Vagina (tissue), 2 donors: Measurements from ENCODE around the gene SUPT4H1. TPM values are rescaled to one million over a fixed set of nuclear protein-coding genes. Genes with fewer than 3 reads are reported as not detected.
A peak's percentile ranks its signal among the peaks of the same experiment; 100 is the strongest.
"Not testable (repeated sequence)": the region's sequence is repeated elsewhere in the genome, so short reads cannot be mapped to it uniquely, and the experiment has no call there.

Experiments used
- DNase-seq, 2 donors: peaks; one replicate each; pipeline ENCODE4 v3.0.0-alpha.2; 2017; ENCODE audit errors: extremely low spot score in 2 of 2
- H3K27ac ChIP-seq: fragments of 200-600 bp; sonication (generic); one replicate; pipeline ENCODE4 v1.5.1; 2019
- H3K27me3 ChIP-seq: fragments of 200-600 bp; sonication (generic); one replicate; pipeline ENCODE4 v1.5.1; 2019
- H3K36me3 ChIP-seq, 2 donors: fragments of 200-600 bp; sonication (generic); one replicate each; pipeline ENCODE4 v1.5.1; 2017 to 2019
- H3K4me1 ChIP-seq: fragments of 200-600 bp; sonication (generic); one replicate; pipeline ENCODE4 v1.5.1; 2019
- H3K4me3 ChIP-seq, 2 donors: fragments of 200-600 bp; sonication (generic); 1 replicate in 1 of 2; 2 replicates in 1 of 2; pipeline ENCODE4 v1.5.1; 2016 to 2019
- H3K9me3 ChIP-seq: fragments of 200-600 bp; sonication (generic); one replicate; pipeline ENCODE4 v1.5.1; 2019
- CTCF ChIP-seq, 3 experiments: fragments of 450-650 bp in 2 of 3; fragments of 200-600 bp in 1 of 3; sonication (generic) in 1 of 3; IDR thresholded peaks; one replicate each; pipeline ENCODE4 v1.5.1; 2017 to 2019; ENCODE audit warnings: antibody characterized with exemption in 3 of 3, mild to moderate bottlenecking in 2 of 3, moderate library complexity in 2 of 3
- POLR2A ChIP-seq, 2 donors: fragments of 450-650 bp; IDR thresholded peaks; one replicate each; pipeline ENCODE4 v1.6.1; 2017; ENCODE audit warnings: antibody characterized with exemption in 2 of 2, mild to moderate bottlenecking in 2 of 2, moderate library complexity in 2 of 2
- POLR2AphosphoS5 ChIP-seq, 2 donors: sonication (generic); formaldehyde crosslinking; IDR thresholded peaks; one replicate each; pipeline ENCODE4 v1.9.0; 2017; ENCODE audit warnings: antibody characterized with exemption in 2 of 2, mild to moderate bottlenecking in 2 of 2, low read depth in 1 of 2; ENCODE audit not compliant: insufficient read depth in 1 of 2
- intact Hi-C: fragments of 100-400 bp; cut with DNase I; formaldehyde crosslinking; loops from one replicate; pipeline ENCODE4 v1.15.1; 2023
- total RNA-seq: library from RNA; depleted of rRNA; stranded (reverse); fragments of >200 nt; gene quantifications from one replicate; pipeline ENCODE4 v1.2.3, GENCODE V29; 2016

The SUPT4H1 gene
- total RNA-seq, 1 donor from 2014 or later = 31.4 TPM

GRCh38 chr17:58343131-58343530, 8.9 kb downstream of the SUPT4H1 start:
- Histone ChIP-seq H3K36me3 (peaks cover 0 to 38% of the 10 kb centered on the region in 2 donors), H3K27ac (no peak overlapping the region)
- TF ChIP-seq POLR2A (IDR thresholded peaks at IDR 0.05) (no peak), CTCF (IDR thresholded peaks at IDR 0.05) (no peak), POLR2AphosphoS5 (IDR thresholded peaks at IDR 0.05; ENCODE audit: insufficient read depth in 1 of 2, low read depth in 1 of 2) (no peak)

GRCh38 chr17:58341861-58342475, 10.0 kb downstream of the SUPT4H1 start:
- DNase-seq = no peak
- intact Hi-C loops = no loop called here
- peaks cover 19% of the 10 kb centered on the region for H3K4me1 ChIP-seq
- no peaks in the 10 kb centered on the region for H3K27me3 ChIP-seq
- peaks cover 0 to 27% of the 10 kb centered on the region in 2 donors for H3K36me3 ChIP-seq
- no peak overlapping the region for H3K27ac ChIP-seq
- no peak overlapping the region for H3K4me3 ChIP-seq
- TF ChIP-seq CTCF (IDR thresholded peaks at IDR 0.05) (no peak), POLR2AphosphoS5 (IDR thresholded peaks at IDR 0.05; ENCODE audit: insufficient read depth in 1 of 2, low read depth in 1 of 2) (no peak), POLR2A (IDR thresholded peaks at IDR 0.05) (no peak)
- H3K9me3 ChIP-seq = no peaks in the 10 kb centered on the region

More at GRCh38 chr17:58343131-58343530, 8.9 kb downstream of the SUPT4H1 start:
- Histone ChIP-seq H3K4me3 (no peak overlapping the region), H3K27me3 (no peaks in the 10 kb centered on the region), H3K9me3 (no peaks in the 10 kb centered on the region), H3K4me1 (peaks cover 7% of the 10 kb centered on the region)
- intact Hi-C loops = no loop called here
- no peak for DNase-seq

GRCh38 chr17:58341136-58341860, 10.7 kb downstream of the SUPT4H1 start:
- H3K4me3 ChIP-seq, intact Hi-C loops, H3K27ac ChIP-seq, DNase-seq, H3K27me3 ChIP-seq, H3K9me3 ChIP-seq: not testable (repeated sequence)
- Histone ChIP-seq H3K4me1 (peaks cover 26% of the 10 kb centered on the region), H3K36me3 (peaks cover 0 to 20% of the 10 kb centered on the region in 2 donors)

- intact Hi-C loops = no loop called here
- Histone ChIP-seq H3K36me3 (peaks cover 0 to 12% of the 10 kb centered on the region in 2 donors), H3K4me1 (peaks cover 34% of the 10 kb centered on the region), H3K27me3 (no peaks in the 10 kb centered on the region), H3K27ac (peak overlapping the region; percentile 21), H3K4me3 (no peak overlapping the region), H3K9me3 (no peaks in the 10 kb centered on the region)
- TF ChIP-seq POLR2A (IDR thresholded peaks at IDR 0.05) (no peak), CTCF (IDR thresholded peaks at IDR 0.05) (no peak), POLR2AphosphoS5 (IDR thresholded peaks at IDR 0.05; ENCODE audit: insufficient read depth in 1 of 2, low read depth in 1 of 2) (no peak)
- no peak for DNase-seq
Observed at GRCh38 chr17:58340405-58340876, 11.6 kb downstream of the SUPT4H1 start.

- no peaks in the 10 kb centered on the region for H3K27me3 ChIP-seq
- H3K36me3 ChIP-seq = peaks cover 0 to 6% of the 10 kb centered on the region in 2 donors
- DNase-seq = no peak
- intact Hi-C loops = no loop called here
- TF ChIP-seq POLR2A (IDR thresholded peaks at IDR 0.05) = no peak
- TF ChIP-seq CTCF (IDR thresholded peaks at IDR 0.05) = no peak
- TF ChIP-seq POLR2AphosphoS5 (IDR thresholded peaks at IDR 0.05; ENCODE audit: insufficient read depth in 1 of 2, low read depth in 1 of 2) = no peak
- peak overlapping the region; percentile 21 for H3K27ac ChIP-seq
- H3K4me1 ChIP-seq = peaks cover 40% of the 10 kb centered on the region
- H3K4me3 ChIP-seq = no peak overlapping the region
- no peaks in the 10 kb centered on the region for H3K9me3 ChIP-seq
Observed at GRCh38 chr17:58339755-58340404, 12.1 kb downstream of the SUPT4H1 start.
